Body of pancreas (tissue), 4 donors: Measurements from ENCODE around the gene QSOX1. TPM values are rescaled to one million over a fixed set of nuclear protein-coding genes. Genes with fewer than 3 reads are reported as not detected.

ENCODE experiments used
- ATAC-seq: fragments of 150-250 bp; one replicate; pipeline ENCODE4 v1.9.1; 2016
- DNase-seq, 4 donors: peaks; one replicate each; pipeline ENCODE4 v3.0.0-alpha.2; 2019
- H3K27ac ChIP-seq, 4 donors: fragments of 200-600 bp; sonication (generic); 1 replicate in 3 of 4; 2 replicates in 1 of 4; pipeline versions ENCODE4 v1.5.1 to v1.6.1; 2016 to 2019; ENCODE audit warnings: mild to moderate bottlenecking in 1 of 4, mixed read lengths in 1 of 4, moderate library complexity in 1 of 4
- H3K27me3 ChIP-seq, 2 donors: fragments of 200-600 bp; sonication (generic); one replicate each; pipeline ENCODE4 v1.6.0; 2016; ENCODE audit warnings: mild to moderate bottlenecking in 1 of 2
- H3K36me3 ChIP-seq, 2 donors: fragments of 200-600 bp; sonication (generic); replicated peaks in 1 of 2; 2 replicates each; pipeline ENCODE4 v1.5.1; 2016; ENCODE audit warnings: low read depth in 2 of 2; ENCODE audit not compliant: insufficient read depth in 1 of 2
- H3K4me1 ChIP-seq: fragments of 200-600 bp; sonication (generic); one replicate; pipeline ENCODE4 v1.6.0; 2016
- H3K4me3 ChIP-seq, 2 donors: fragments of 200-600 bp; sonication (generic); 1 replicate in 1 of 2; 2 replicates in 1 of 2; pipeline ENCODE4 v1.5.1; 2016 to 2019
- H3K9me3 ChIP-seq, 3 donors: fragments of 200-600 bp; sonication (generic); 1 replicate in 2 of 3; 2 replicates in 1 of 3; pipeline ENCODE4 v1.5.1; 2016
- CTCF ChIP-seq, 7 experiments: fragments of 450-650 bp in 4 of 7; fragments of 200-600 bp in 3 of 7; sonication (generic) in 3 of 7; IDR thresholded peaks; one replicate each; pipeline ENCODE4 v1.5.1; 2016 to 2019; ENCODE audit warnings: antibody characterized with exemption in 7 of 7
- POLR2A ChIP-seq, 3 donors: fragments of 450-650 bp; IDR thresholded peaks; one replicate each; pipeline ENCODE4 v1.6.1; 2016; ENCODE audit warnings: antibody characterized with exemption in 3 of 3, mild to moderate bottlenecking in 2 of 3
- WGBS, 2 donors: methylation state at CpG; one replicate each; pipeline ENCODE4 v1.1.5; 2017; 5-methylcytosine and 5-hydroxymethylcytosine counted together
- intact Hi-C: fragments of 100-400 bp; cut with DNase I; formaldehyde crosslinking; loops from one replicate; pipeline ENCODE4 v1.15.1; 2023
- total RNA-seq, 2 donors: library from RNA; depleted of rRNA; stranded (reverse); fragments of >200 nt; gene quantifications; one replicate each; pipeline ENCODE4 v1.1.0, GENCODE V29; 2016

The QSOX1 gene
- total RNA-seq, 2 donors from 2014 or later: 61.5 to 192 TPM

GRCh38 chr1:180218806-180219765, 64.4 kb downstream of the QSOX1 start:
- ATAC-seq: no peak
- Histone ChIP-seq H3K9me3 (no peaks in the 10 kb centered on the region), H3K4me3 (no peak overlapping the region), H3K4me1 (no peaks in the 10 kb centered on the region), H3K27me3 (no peaks in the 10 kb centered on the region), H3K36me3 (no peaks in the 10 kb centered on the region), H3K27ac (no peak overlapping the region)
- TF ChIP-seq CTCF (IDR thresholded peaks at IDR 0.05) (no peak), POLR2A (IDR thresholded peaks at IDR 0.05) (no peak)
- intact Hi-C loops: no loop called here
- WGBS, 2 donors: 77 to 80% methylated on average over 17 to 20 of the region's 20 CpGs
- DNase-seq: no peak

- DNase-seq: no peak
- Histone ChIP-seq H3K4me1 (no peaks in the 10 kb centered on the region), H3K9me3 (no peaks in the 10 kb centered on the region), H3K27ac (no peak overlapping the region), H3K27me3 (no peaks in the 10 kb centered on the region), H3K4me3 (no peak overlapping the region), H3K36me3 (no peaks in the 10 kb centered on the region)
- 74 to 80% methylated on average over 7 to 11 of the region's 11 CpGs for WGBS, 2 donors
- no peak for ATAC-seq
- no peak for TF ChIP-seq POLR2A (IDR thresholded peaks at IDR 0.05)
- intact Hi-C loops: no loop called here
Measured at GRCh38 chr1:180219776-180220175, 65.1 kb downstream of the QSOX1 start.

GRCh38 chr1:180221462-180221861, 66.8 kb downstream of the QSOX1 start:
- Histone ChIP-seq H3K27ac (no peak overlapping the region), H3K27me3 (peaks cover 0 to 5% of the 10 kb centered on the region in 2 donors), H3K4me1 (no peaks in the 10 kb centered on the region), H3K9me3 (no peaks in the 10 kb centered on the region), H3K36me3 (no peaks in the 10 kb centered on the region), H3K4me3 (no peak overlapping the region)
- DNase-seq (no peak), ATAC-seq (no peak)
- TF ChIP-seq CTCF (IDR thresholded peaks at IDR 0.05): no peak
- no peak for TF ChIP-seq POLR2A (IDR thresholded peaks at IDR 0.05)
- WGBS, 2 donors: 77 to 79% methylated on average over 4 to 6 of the region's 6 CpGs
- intact Hi-C loops: no loop called here

- H3K9me3 ChIP-seq: no peaks in the 10 kb centered on the region
- DNase-seq: no peak
- H3K36me3 ChIP-seq: no peaks in the 10 kb centered on the region
- H3K27ac ChIP-seq: no peak overlapping the region
- intact Hi-C loops: no loop called here
- 67 to 71% methylated on average over 5 of the region's 5 CpGs for WGBS, 2 donors
- H3K27me3 ChIP-seq: peaks cover 0 to 22% of the 10 kb centered on the region in 2 donors
- H3K4me1 ChIP-seq: peaks cover 10% of the 10 kb centered on the region
- no peak overlapping the region for H3K4me3 ChIP-seq
- no peak for ATAC-seq
- no peak for TF ChIP-seq POLR2A (IDR thresholded peaks at IDR 0.05)
- TF ChIP-seq CTCF (IDR thresholded peaks at IDR 0.05): no peak
Measured at GRCh38 chr1:180224902-180225301, 70.2 kb downstream of the QSOX1 start.

GRCh38 chr1:180225403-180225802, 70.7 kb downstream of the QSOX1 start:
- H3K4me3 ChIP-seq: no peak overlapping the region
- intact Hi-C loops: no loop called here
- H3K4me1 ChIP-seq: peaks cover 14% of the 10 kb centered on the region
- H3K36me3 ChIP-seq: no peaks in the 10 kb centered on the region
- ATAC-seq: no peak
- 20 to 26% methylated on average over 2 of the region's 2 CpGs for WGBS, 2 donors
- DNase-seq: no peak
- H3K27me3 ChIP-seq: peaks cover 0 to 26% of the 10 kb centered on the region in 2 donors
- TF ChIP-seq CTCF (IDR thresholded peaks at IDR 0.05) (no peak), POLR2A (IDR thresholded peaks at IDR 0.05) (no peak)
- H3K27ac ChIP-seq: no peak overlapping the region
- H3K9me3 ChIP-seq: no peaks in the 10 kb centered on the region
